HG02642 (cell line): ENCODE results near the gene TMED10.
A peak's percentile ranks its signal among the peaks of the same experiment; 100 is the strongest.

ENCODE experiments used
- ATAC-seq: cut with Tn5 transposase; IDR thresholded peaks from one replicate; pipeline ENCODE4 v1.9.1; 2021; ENCODE audit warnings: mild to moderate bottlenecking; ENCODE audit not compliant: unreplicated experiment, poor library complexity

Gene TMED10

GRCh38 chr14:75176142-75176820, at the start of gene TMED10:
TMED10 (minus strand) TSS chr14:75176612; CDS start chr14:75176579, 33 bp downstream.
- peak; percentile 82 for ATAC-seq

GRCh38 chr14:75224561-75224960, 48.1 kb upstream of the TMED10 start:
- no peak for ATAC-seq

- peak; percentile 57 for ATAC-seq
Measured at GRCh38 chr14:75223664-75224154, 47.3 kb upstream of the TMED10 start.

GRCh38 chr14:75222208-75222701, 45.8 kb upstream of the TMED10 start:
- ATAC-seq = peak; percentile 68

- peak; percentile 19 for ATAC-seq
Measured at GRCh38 chr14:75221797-75222196, 45.4 kb upstream of the TMED10 start.

- no peak for ATAC-seq
Measured at GRCh38 chr14:75220156-75220555, 43.7 kb upstream of the TMED10 start.

- no peak for ATAC-seq
Measured at GRCh38 chr14:75217508-75218206, 41.2 kb upstream of the TMED10 start.

GRCh38 chr14:75216427-75217006, 40.1 kb upstream of the TMED10 start:
- ATAC-seq = no peak

- no peak for ATAC-seq
Measured at GRCh38 chr14:75215520-75215919, 39.1 kb upstream of the TMED10 start.

- no peak for ATAC-seq
Measured at GRCh38 chr14:75214558-75214957, 38.1 kb upstream of the TMED10 start.

- no peak for ATAC-seq
Measured at GRCh38 chr14:75213172-75213571, 36.8 kb upstream of the TMED10 start.

GRCh38 chr14:75208843-75209242, 32.4 kb upstream of the TMED10 start:
- ATAC-seq = no peak

- no peak for ATAC-seq
Measured at GRCh38 chr14:75206190-75206589, 29.8 kb upstream of the TMED10 start.

GRCh38 chr14:75205591-75205990, 29.2 kb upstream of the TMED10 start:
- no peak for ATAC-seq

- ATAC-seq = no peak
Measured at GRCh38 chr14:75204116-75204515, 27.7 kb upstream of the TMED10 start.

GRCh38 chr14:75202657-75203056, 26.2 kb upstream of the TMED10 start:
- no peak for ATAC-seq

GRCh38 chr14:75201087-75201486, 24.7 kb upstream of the TMED10 start:
- no peak for ATAC-seq

GRCh38 chr14:75200451-75200850, 24.0 kb upstream of the TMED10 start:
- no peak for ATAC-seq

- no peak for ATAC-seq
Measured at GRCh38 chr14:75198291-75198933, 22.0 kb upstream of the TMED10 start.

GRCh38 chr14:75197338-75197737, 20.9 kb upstream of the TMED10 start:
- ATAC-seq = no peak

- no peak for ATAC-seq
Measured at GRCh38 chr14:75196468-75196867, 20.1 kb upstream of the TMED10 start.
